Type B pancreatic cell (in vitro differentiated cells): ENCODE results near the gene ELP1. TPM values are rescaled to one million over a fixed set of nuclear protein-coding genes. Genes with fewer than 3 reads are reported as not detected.
"Not testable (repeated sequence)": the region's sequence is repeated elsewhere in the genome, so short reads cannot be mapped to it uniquely, and the experiment has no call there.

Source experiments
- DNase-seq: peaks from one replicate; pipeline ENCODE4 v3.0.0; 2021; ENCODE audit warnings: mixed read lengths; ENCODE audit not compliant: unreplicated experiment; ENCODE audit errors: extremely low spot score
- H3K27ac Mint-ChIP-seq: 2 replicates; pipeline ENCODE4 v1.8.0; 2021; ENCODE audit warnings: mild to moderate bottlenecking, mixed read lengths
- H3K27me3 Mint-ChIP-seq: 2 replicates; pipeline ENCODE4 v1.8.0; 2021; ENCODE audit warnings: mixed read lengths
- H3K36me3 Mint-ChIP-seq: 2 replicates; pipeline ENCODE4 v1.8.0; 2021; ENCODE audit warnings: mixed read lengths
- H3K4me1 Mint-ChIP-seq: one replicate; pipeline ENCODE4 v1.8.0; 2021; ENCODE audit warnings: mixed read lengths; ENCODE audit not compliant: unreplicated experiment
- H3K4me3 Mint-ChIP-seq: 2 replicates; pipeline ENCODE4 v1.8.0; 2021; ENCODE audit warnings: mild to moderate bottlenecking, mixed read lengths
- H3K9me3 Mint-ChIP-seq: 2 replicates; pipeline ENCODE4 v1.8.0; 2021; ENCODE audit warnings: mixed read lengths
- total RNA-seq: library from RNA; stranded (reverse); gene quantifications from 2 replicates; pipeline ENCODE4 v1.2.1, GENCODE V29; 2021; ENCODE audit warnings: low replicate concordance
- TF ChIP-seq, protein P1 (sequence below): fragments of 200-600 bp; sonication (generic); conservative IDR thresholded peaks from 2 replicates; pipeline ENCODE4 v1.5.0; 2021; ENCODE audit warnings: antibody characterized with exemption, mild to moderate bottlenecking

ELP1 gene
- total RNA-seq, 1 donor from 2014 or later, result 42.5 TPM

DNA sequence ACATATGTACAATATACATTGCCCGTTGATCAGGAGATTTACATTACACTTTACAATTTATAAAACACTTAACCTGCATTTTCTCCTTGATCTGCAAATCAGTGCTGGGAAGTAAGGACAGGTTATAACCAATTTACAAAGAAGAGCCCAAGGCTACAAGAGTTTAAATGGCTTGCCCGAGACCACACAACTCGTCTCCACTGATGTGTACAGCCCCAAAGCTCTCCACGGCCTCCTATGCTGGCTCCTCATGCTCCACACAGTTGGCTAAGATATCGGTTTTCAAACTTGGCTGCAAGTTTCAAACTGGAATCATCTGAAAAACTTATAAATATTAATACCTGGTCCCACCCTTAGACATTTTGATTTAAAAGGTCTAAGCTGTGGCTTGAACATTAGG, 88.4 kb downstream of the ELP1 start:
- H3K4me3 Mint-ChIP-seq, result no peak overlapping the region
- no peak overlapping the region for H3K27ac Mint-ChIP-seq
- no peak for DNase-seq
- H3K27me3 Mint-ChIP-seq, result peaks cover 10% of the 10 kb centered on the region
- TF ChIP-seq, protein P1, sequence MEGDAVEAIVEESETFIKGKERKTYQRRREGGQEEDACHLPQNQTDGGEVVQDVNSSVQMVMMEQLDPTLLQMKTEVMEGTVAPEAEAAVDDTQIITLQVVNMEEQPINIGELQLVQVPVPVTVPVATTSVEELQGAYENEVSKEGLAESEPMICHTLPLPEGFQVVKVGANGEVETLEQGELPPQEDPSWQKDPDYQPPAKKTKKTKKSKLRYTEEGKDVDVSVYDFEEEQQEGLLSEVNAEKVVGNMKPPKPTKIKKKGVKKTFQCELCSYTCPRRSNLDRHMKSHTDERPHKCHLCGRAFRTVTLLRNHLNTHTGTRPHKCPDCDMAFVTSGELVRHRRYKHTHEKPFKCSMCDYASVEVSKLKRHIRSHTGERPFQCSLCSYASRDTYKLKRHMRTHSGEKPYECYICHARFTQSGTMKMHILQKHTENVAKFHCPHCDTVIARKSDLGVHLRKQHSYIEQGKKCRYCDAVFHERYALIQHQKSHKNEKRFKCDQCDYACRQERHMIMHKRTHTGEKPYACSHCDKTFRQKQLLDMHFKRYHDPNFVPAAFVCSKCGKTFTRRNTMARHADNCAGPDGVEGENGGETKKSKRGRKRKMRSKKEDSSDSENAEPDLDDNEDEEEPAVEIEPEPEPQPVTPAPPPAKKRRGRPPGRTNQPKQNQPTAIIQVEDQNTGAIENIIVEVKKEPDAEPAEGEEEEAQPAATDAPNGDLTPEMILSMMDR, result no peak
- no peaks in the 10 kb centered on the region for H3K9me3 Mint-ChIP-seq
- peaks cover 13% of the 10 kb centered on the region for H3K4me1 Mint-ChIP-seq
- H3K36me3 Mint-ChIP-seq, result no peaks in the 10 kb centered on the region

DNA sequence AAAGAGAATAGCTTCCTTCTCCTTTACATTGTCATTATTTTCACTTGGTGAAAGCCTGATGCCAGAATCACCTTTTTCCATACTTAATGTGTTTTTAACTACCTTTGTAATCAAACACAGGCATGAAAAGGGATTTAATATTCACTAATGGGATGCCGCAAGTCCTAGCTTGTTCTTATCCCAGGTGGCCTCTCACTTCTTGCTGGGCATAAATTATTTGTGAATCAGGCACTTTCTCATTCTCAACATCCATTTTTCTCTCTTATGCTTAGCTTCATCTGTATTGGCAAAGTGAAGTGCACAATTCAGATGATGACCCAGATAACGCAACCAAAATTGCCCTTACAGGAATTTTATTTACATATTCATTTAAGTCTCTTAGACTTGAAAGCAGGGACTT, 89.1 kb downstream of the ELP1 start:
- TF ChIP-seq, protein P1, result no peak
- Mint-ChIP-seq H3K9me3 (no peaks in the 10 kb centered on the region), H3K4me3 (no peak overlapping the region), H3K4me1 (peaks cover 13% of the 10 kb centered on the region), H3K27ac (no peak overlapping the region), H3K27me3 (peaks cover 10% of the 10 kb centered on the region), H3K36me3 (no peaks in the 10 kb centered on the region)
- no peak for DNase-seq

DNA sequence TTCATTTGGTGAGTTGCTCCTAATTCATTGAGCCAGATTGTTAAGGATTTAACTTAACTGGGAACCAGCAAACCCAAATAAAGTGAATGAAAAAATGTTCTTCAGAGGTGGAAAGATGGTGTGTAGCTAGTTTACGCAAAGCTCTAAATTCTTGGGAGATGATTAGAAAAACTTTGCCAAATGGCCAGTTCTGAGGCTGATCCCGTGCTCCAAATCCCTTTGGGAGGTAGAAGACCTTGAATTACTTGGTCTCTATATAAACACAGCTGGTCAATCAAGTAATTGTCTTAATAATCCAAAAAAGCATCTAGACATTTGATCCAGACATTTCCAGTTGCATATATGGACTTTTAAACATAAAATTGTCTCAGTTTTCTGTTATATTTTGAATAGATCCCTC, 89.5 kb downstream of the ELP1 start:
- DNase-seq, result no peak
- Mint-ChIP-seq H3K27me3 (peaks cover 10% of the 10 kb centered on the region), H3K9me3 (no peaks in the 10 kb centered on the region), H3K36me3 (no peaks in the 10 kb centered on the region), H3K4me3 (no peak overlapping the region), H3K27ac (no peak overlapping the region), H3K4me1 (peaks cover 13% of the 10 kb centered on the region)
- TF ChIP-seq, protein P1, result no peak

DNA sequence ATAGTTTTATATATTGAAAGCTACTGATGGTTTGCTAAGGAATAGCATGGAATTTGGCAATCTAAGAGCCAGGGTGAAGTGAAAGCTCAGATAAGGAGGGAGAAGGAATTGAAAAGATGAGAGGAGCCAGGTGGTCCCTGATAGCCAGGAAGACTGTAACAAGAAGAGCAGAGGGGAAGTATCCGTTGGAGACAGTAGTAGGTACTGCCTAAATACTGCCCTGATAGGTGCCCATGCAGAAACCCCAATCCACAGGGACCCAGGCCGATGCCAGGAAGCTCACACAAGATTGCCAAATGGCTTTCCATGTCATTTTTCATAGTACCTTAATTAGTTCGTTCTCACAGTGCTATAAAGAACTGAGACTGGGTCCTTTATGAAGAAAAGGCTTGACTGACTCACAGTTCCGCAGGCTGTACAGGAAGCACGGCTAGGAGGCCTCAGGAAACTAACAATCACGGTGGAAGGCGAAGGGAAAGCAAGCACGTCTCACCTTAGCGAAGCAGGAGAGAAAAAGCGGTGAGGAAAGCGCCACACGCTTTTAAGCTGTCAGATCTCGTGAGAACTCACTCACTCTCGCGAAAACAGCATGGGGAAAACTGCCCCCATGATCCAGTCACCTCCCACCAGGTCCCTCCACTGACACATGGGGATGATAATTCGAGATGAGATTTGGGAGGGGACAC, 91.2 kb downstream of the ELP1 start:
- H3K4me3 Mint-ChIP-seq, result no peak overlapping the region
- no peak for DNase-seq
- H3K4me1 Mint-ChIP-seq, result peaks cover 13% of the 10 kb centered on the region
- no peaks in the 10 kb centered on the region for H3K9me3 Mint-ChIP-seq
- TF ChIP-seq, protein P1, result no peak
- H3K27me3 Mint-ChIP-seq, result peaks cover 7% of the 10 kb centered on the region
- H3K36me3 Mint-ChIP-seq, result no peaks in the 10 kb centered on the region
- H3K27ac Mint-ChIP-seq, result no peak overlapping the region

DNA sequence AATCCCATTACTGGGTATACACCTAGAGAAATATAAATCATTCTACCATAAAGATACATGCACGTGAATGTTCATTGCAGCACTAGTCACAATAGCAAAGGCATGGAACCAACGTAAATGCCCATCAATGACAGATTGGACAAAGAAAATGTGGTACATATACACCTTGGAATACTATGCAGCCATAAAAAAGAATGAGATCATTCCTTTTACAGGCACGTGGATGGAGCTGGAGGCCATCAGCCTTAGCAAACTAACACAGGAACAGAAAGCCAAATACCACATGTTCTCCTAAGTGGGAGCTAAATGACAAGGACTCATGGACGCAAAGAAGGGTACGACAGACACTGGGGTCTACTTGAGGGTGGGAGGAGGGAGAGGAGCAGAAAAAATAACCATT, 94.4 kb downstream of the ELP1 start:
- not testable (repeated sequence) for H3K27me3 Mint-ChIP-seq, H3K36me3 Mint-ChIP-seq, H3K4me3 Mint-ChIP-seq, H3K9me3 Mint-ChIP-seq, DNase-seq, H3K27ac Mint-ChIP-seq, H3K4me1 Mint-ChIP-seq

DNA sequence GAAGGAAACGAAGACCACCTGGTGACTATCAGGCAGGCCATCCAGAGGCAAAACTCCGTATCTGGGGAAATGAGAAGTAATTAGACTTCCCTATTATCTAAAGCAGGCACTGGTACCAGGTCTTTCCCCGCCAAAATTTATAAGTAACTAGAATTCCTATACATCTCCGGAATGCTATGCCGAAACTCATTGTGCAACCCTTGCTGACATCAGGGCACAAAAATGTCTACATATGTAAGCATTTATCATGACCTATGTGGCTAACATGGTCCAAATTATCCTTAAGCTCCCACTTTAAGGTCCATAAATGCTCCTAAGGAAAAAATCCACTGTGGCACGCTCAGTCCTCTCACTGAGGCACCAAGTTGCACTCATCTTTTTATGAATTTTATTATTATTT, 95.9 kb downstream of the ELP1 start:
- Mint-ChIP-seq H3K4me1 (no peaks in the 10 kb centered on the region), H3K36me3 (no peaks in the 10 kb centered on the region), H3K27me3 (peaks cover 7% of the 10 kb centered on the region), H3K4me3 (no peak overlapping the region), H3K27ac (no peak overlapping the region), H3K9me3 (no peaks in the 10 kb centered on the region)
- TF ChIP-seq, protein P1, result no peak
- DNase-seq, result no peak
